ENCODE results near the gene CBR3. TPM values are rescaled to one million over a fixed set of nuclear protein-coding genes. Genes with fewer than 3 reads are reported as not detected.

CBR3 gene
- total RNA-seq, 6 donors from 2014 or later = 3.8 to 8.4 (median 6.2) TPM

- Histone ChIP-seq H3K27ac (no peak overlapping the region), H3K27me3 (no peaks in the 10 kb centered on the region), H3K4me3 (no peak overlapping the region), H3K9me3 (no peaks in the 10 kb centered on the region), H3K4me1 (peaks cover 0 to 8% (median 0%) of the 10 kb centered on the region in 4 donors), H3K36me3 (no peaks in the 10 kb centered on the region)
- no peak for ATAC-seq (ENCODE audit: low FRiP score in 2 of 2)
- TF ChIP-seq POLR2A (IDR thresholded peaks at IDR 0.05) (no peak), CTCF (IDR thresholded peaks at IDR 0.05) (no peak), POLR2AphosphoS5 (IDR thresholded peaks at IDR 0.05) (no peak), EP300 (IDR thresholded peaks at IDR 0.05) (no peak)
- DNase-seq = no peak
- WGBS, 2 donors = 71 to 75% methylated on average over 6 of the region's 6 CpGs
These were observed 33.8 kb upstream of the CBR3 start for GRCh38 chr21:36100971-36101641.

GRCh38 chr21:36103434-36103833, 31.4 kb upstream of the CBR3 start:
- Histone ChIP-seq H3K27me3 (no peaks in the 10 kb centered on the region), H3K36me3 (no peaks in the 10 kb centered on the region), H3K4me1 (peaks cover 0 to 8% (median 0%) of the 10 kb centered on the region in 4 donors), H3K27ac (no peak overlapping the region), H3K9me3 (no peaks in the 10 kb centered on the region), H3K4me3 (no peak overlapping the region)
- TF ChIP-seq EP300 (IDR thresholded peaks at IDR 0.05) (no peak), POLR2A (IDR thresholded peaks at IDR 0.05) (no peak), POLR2AphosphoS5 (IDR thresholded peaks at IDR 0.05) (no peak), CTCF (IDR thresholded peaks at IDR 0.05) (no peak)
- no peak for DNase-seq
- ATAC-seq (ENCODE audit: low FRiP score in 2 of 2) = no peak

- 41 to 44% methylated on average over 26 to 29 of the region's 29 CpGs for WGBS, 2 donors
- Histone ChIP-seq H3K36me3 (no peaks in the 10 kb centered on the region), H3K27ac (no peak overlapping the region), H3K4me3 (peak overlapping the region in 2 of 4 donors; percentile 3 to 27), H3K27me3 (no peaks in the 10 kb centered on the region), H3K9me3 (no peaks in the 10 kb centered on the region), H3K4me1 (peaks cover 0 to 8% (median 0%) of the 10 kb centered on the region in 4 donors)
- DNase-seq (no peak), ATAC-seq (ENCODE audit: low FRiP score in 2 of 2) (peak in 1 of 2 donors; percentile 58)
- TF ChIP-seq POLR2AphosphoS5 (IDR thresholded peaks at IDR 0.05) (no peak), CTCF (IDR thresholded peaks at IDR 0.05) (peak in 5 of 6 experiments; percentile 25 to 42 (median 27))
These were observed 30.3 kb upstream of the CBR3 start for GRCh38 chr21:36104317-36105300.

DNA sequence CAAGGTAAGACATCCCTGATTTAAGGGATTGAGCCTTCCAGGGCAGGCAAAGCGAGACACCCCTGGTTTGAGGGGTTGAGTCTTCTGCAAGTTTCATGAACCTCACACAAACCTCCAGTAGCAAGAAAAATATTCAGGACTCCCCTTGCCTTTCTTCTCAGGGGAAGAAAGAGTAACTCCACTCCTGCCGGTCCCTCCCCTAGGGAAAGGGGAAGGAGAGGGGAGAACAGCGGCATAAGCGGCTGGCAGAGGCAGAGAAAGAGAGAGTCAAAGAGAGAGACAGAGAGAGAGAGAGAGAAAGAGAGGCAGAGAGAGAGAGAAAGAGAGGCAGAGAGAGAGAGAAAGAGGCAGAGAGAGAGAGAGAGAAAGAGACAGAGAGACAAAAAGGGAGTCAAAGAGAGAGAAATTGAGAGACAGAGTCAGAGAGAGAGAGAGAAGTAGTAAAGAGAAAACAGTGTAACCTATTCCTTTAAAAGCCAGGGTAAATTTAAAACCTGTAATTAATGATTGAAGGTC, 29.5 kb upstream of the CBR3 start:
- H3K27ac ChIP-seq = no peak overlapping the region
- peaks cover 0 to 8% (median 0%) of the 10 kb centered on the region in 4 donors for H3K4me1 ChIP-seq
- ATAC-seq (ENCODE audit: low FRiP score in 2 of 2) (no peak), DNase-seq (no peak)
- H3K36me3 ChIP-seq = no peaks in the 10 kb centered on the region
- peak overlapping the region in 1 of 4 donors; percentile 27 for H3K4me3 ChIP-seq
- TF ChIP-seq POLR2AphosphoS5 (IDR thresholded peaks at IDR 0.05) = no peak
- no peak for TF ChIP-seq CTCF (IDR thresholded peaks at IDR 0.05)
- no peak for TF ChIP-seq EP300 (IDR thresholded peaks at IDR 0.05)
- TF ChIP-seq POLR2A (IDR thresholded peaks at IDR 0.05) = no peak
- H3K9me3 ChIP-seq = no peaks in the 10 kb centered on the region
- 55 to 64% methylated on average over 4 of the region's 4 CpGs for WGBS, 2 donors
- H3K27me3 ChIP-seq = no peaks in the 10 kb centered on the region
